Endothelial cell of hepatic sinusoid (primary cell): ENCODE results near the gene ZNF70.
"Not testable (repeated sequence)": the region's sequence is repeated elsewhere in the genome, so short reads cannot be mapped to it uniquely, and the experiment has no call there.

ENCODE experiments used
- in situ Hi-C: cut with HindIII; loops from 2 replicates; pipeline ENCODE4 v1.10.0; 2017; ENCODE audit warnings: low sequenced_read_pairs

ZNF70 gene

GRCh38 chr22:23760056-23760455 is 9.1 kb upstream of the ZNF70 start:
- in situ Hi-C loops: loop anchor here (5.0 kb wide), 1 partner anchor 77 kb away; the partner anchor contains the start of gene DERL3

DNA sequence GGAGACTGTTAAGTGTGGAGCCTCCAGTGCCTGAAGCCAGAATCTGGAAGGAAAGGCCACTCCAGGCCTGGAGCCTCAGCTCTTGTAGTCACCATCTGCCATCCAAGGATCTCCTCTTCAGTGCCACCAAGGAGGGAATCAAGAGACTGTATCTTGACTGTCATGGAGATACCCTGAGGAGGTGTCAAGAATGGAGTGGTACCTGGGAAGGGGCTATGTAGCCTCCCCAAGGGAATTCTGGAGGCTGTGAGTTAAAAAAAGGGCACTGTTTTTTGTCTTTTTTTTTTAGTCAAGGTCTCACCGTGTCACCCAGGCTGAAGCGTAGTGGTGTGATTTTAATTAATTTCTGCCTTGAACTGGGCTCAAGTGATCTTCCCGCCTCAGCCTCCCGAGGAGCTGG is 8.7 kb upstream of the ZNF70 start:
- in situ Hi-C loops: no loop called here

GRCh38 chr22:23756891-23757290 is 6.0 kb upstream of the ZNF70 start:
- in situ Hi-C loops: no loop called here

GRCh38 chr22:23755711-23756110 is 4.8 kb upstream of the ZNF70 start:
- in situ Hi-C loops: no loop called here

DNA sequence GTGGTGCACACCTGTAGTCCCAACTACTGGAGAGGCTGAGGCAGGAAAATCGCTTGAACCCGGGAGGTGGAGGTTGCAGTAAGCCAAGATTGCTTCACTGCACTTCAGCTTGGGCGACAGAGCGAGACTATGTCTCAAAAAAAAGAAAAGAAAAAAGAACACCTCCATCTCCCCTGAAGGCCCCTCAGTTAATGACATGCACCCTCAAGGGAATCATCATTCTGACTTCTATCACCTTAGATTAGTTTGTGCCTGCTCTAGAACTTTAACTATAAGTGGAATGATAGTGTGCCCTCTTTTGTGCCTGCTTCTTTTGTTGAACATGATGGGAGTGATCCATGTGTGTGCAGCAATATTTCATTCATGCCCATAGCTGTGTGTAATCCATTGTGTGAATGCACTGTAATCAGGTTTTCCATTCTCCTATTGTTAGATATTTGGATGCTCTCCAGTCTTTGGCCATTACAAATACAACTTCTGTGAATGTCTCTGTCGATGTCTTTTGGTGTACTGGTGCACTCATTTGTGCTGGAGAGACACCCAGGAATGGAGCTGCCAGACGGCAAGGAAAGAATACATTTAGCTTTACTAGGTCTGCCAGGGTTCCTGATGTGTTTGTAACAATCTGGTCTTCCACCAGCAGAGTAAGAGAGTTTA is 4.2 kb upstream of the ZNF70 start:
- in situ Hi-C loops: no loop called here

DNA sequence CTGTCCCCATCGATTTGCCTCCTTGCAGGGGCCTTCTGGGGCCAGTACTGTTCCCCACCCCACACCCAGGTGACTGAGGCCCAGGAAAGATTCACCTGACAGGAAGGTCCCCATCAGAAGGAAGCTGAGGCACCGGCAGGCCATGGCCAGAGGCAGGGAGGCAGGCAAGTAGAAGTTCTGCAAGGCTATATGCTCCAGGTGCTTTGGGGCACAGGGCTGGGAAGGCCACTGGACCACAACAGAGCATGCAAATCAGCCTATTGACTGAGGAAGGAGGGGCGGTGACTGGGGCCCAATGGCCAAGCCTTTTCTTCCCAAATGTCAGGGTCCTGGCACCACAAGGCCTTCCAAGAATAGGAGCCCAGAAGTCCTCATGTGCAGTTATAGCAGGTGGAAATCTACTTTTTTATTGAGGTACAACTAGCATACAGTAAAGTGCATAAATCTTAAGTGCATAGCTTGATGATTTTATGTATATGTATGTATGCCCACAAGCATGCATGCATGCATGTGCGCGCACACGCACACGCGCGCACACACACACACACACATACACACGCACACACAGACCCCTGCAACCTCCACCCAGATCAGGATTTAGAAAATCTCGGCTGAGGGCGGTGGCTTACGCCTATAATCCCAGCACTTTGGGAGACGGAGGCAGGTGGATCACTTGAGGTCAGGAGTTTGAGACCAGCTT is 3.5 kb upstream of the ZNF70 start, which contains the start of gene VPREB3:
VPREB3 (minus strand) TSS at position 206 of the 700 bp plus-strand sequence; CDS start at position 144, 62 bp downstream.
- in situ Hi-C loops: no loop called here

DNA sequence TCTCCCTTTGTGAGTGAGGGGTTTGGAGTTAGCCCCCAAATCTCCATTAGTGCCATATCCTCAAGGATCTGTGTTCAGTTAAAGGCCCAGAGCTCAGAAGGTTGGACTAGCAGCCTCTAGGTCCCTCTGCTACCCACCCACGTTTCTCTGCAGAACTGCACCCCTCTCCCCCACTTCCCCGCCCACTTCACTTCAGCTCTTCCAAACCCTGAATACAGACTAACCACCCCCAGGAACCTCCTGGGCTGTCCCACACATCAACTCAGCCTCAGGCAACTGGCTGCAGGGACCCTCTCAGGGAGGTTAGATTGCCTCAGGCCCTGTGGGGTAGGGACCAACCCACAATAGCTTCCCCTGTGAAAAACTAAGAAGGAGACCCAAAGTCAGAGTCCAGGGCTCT is 2.5 kb upstream of the ZNF70 start:
- in situ Hi-C loops: no loop called here

DNA sequence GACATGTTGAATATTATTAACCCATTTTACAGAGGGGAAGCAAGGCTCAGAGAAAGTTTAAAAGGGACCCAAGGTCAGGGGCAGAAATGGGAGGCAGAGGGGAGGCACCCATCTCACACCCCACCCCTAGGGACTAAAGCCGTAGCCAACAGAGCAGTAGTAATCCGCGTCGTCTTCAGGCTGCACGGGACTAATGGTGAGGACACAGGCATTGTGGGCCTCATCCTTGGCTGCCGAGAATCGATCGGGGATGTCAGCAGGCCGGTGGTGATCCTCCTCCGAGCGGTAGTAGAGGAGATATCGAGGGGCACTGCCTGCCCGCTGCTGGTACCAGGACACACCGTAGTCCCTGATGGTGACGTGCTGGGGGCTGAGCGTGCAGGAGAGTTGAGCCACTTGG is 1.8 kb upstream of the ZNF70 start:
- in situ Hi-C loops: no loop called here

- in situ Hi-C loops: no loop called here
These were observed 1.3 kb upstream of the ZNF70 start for GRCh38 chr22:23752090-23752691.

- in situ Hi-C loops: no loop called here
These were observed 607 bp upstream of the ZNF70 start for GRCh38 chr22:23751441-23751996.

- in situ Hi-C loops: no loop called here
These were observed 572 bp downstream of the ZNF70 start for GRCh38 chr22:23750367-23750713.

GRCh38 chr22:23749841-23750301 is 1.0 kb downstream of the ZNF70 start:
- in situ Hi-C loops: no loop called here

- in situ Hi-C loops: no loop called here
These were observed 5.1 kb downstream of the ZNF70 start for GRCh38 chr22:23745791-23746190.

- in situ Hi-C loops: no loop called here
These were observed 6.4 kb downstream of the ZNF70 start for GRCh38 chr22:23744485-23744884.

DNA sequence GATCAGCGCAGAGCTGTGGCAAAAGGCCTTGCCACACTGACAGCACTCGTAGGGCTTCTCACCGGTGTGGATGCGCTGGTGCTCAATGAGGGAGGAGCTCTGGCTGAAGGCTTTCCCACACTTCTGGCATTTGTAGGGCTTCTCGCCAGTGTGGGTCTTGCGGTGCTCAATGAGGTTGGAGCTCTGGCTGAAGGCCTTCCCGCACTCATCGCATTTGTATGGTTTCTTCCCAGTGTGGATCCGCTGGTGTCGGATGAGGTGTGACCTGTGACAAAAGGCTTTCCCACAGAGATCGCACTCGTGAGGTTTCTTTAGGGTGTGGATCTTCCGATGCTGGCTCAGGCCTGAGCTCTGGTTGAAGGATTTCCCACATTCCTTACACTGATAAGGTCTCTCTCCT is 6.9 kb downstream of the ZNF70 start:
- in situ Hi-C loops: no loop called here

GRCh38 chr22:23743303-23743705 is 7.6 kb downstream of the ZNF70 start:
- in situ Hi-C loops: no loop called here

- in situ Hi-C loops: no loop called here
These were observed 8.2 kb downstream of the ZNF70 start for GRCh38 chr22:23742505-23743264.

DNA sequence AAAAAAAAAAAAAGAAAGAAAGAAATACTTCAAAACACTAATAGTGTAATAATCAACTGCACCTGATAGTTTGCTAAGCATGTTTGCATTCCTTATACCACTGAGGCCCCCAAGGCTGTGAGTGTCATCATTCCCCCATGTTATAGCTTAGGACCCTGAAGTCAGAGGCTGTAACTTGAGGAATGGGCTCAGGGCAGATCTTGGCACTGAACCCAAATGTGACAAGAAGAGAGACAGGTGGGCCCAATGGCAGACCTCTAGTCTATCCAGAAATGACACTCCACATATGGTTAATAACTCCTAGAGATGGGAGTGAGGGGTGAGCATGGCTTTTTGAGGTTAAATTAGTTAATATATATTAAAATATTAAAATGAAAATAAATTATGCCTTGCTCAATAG is 13.2 kb downstream of the ZNF70 start:
- in situ Hi-C loops: no loop called here

GRCh38 chr22:23728108-23728507 is 22.8 kb downstream of the ZNF70 start:
- in situ Hi-C loops: not testable (repeated sequence)

GRCh38 chr22:23722724-23723123 is 28.2 kb downstream of the ZNF70 start:
- in situ Hi-C loops: no loop called here

GRCh38 chr22:23722160-23722559 is 28.8 kb downstream of the ZNF70 start:
- in situ Hi-C loops: no loop called here
